Ishikawa (cell line): Measurements from ENCODE around the gene PLEKHG4.
A peak's percentile ranks its signal among the peaks of the same experiment; 100 is the strongest.

ENCODE experiments used
- CEBPB ChIP-seq: IDR thresholded peaks from 2 replicates; pipeline ENCODE4 v1.6.1; 2012
- CREB1 ChIP-seq: IDR thresholded peaks from 2 replicates; pipeline ENCODE4 v1.6.1; 2012; ENCODE audit warnings: low read depth
- EGR1 ChIP-seq: IDR thresholded peaks from 2 replicates; pipeline ENCODE4 v1.6.1; 2012
- EP300 ChIP-seq: IDR thresholded peaks from 2 replicates; pipeline ENCODE4 v1.6.1; 2012; ENCODE audit warnings: borderline replicate concordance
- FOXM1 ChIP-seq: IDR thresholded peaks from 2 replicates; pipeline ENCODE4 v1.6.1; 2012; ENCODE audit warnings: low read depth, borderline replicate concordance
- MAX ChIP-seq: IDR thresholded peaks from 2 replicates; pipeline ENCODE4 v1.6.1; 2012
- NFIC ChIP-seq: IDR thresholded peaks from 2 replicates; pipeline ENCODE4 v1.6.1; 2012
- RAD21 ChIP-seq: IDR thresholded peaks from 2 replicates; pipeline ENCODE4 v1.6.1; 2012; ENCODE audit warnings: low read depth
- REST ChIP-seq: IDR thresholded peaks from 2 replicates; pipeline ENCODE4 v1.6.1; 2012; ENCODE audit warnings: low read depth, mild to moderate bottlenecking
- TAF1 ChIP-seq: IDR thresholded peaks from 2 replicates; pipeline ENCODE4 v1.6.1; 2012; ENCODE audit warnings: low read depth, mild to moderate bottlenecking
- TCF12 ChIP-seq: IDR thresholded peaks from 2 replicates; pipeline ENCODE4 v1.6.1; 2012; ENCODE audit warnings: low read depth
- TEAD4 ChIP-seq: IDR thresholded peaks from 2 replicates; pipeline ENCODE4 v1.6.1; 2012
- USF1 ChIP-seq: IDR thresholded peaks from 2 replicates; pipeline ENCODE4 v1.6.1; 2012
- YY1 ChIP-seq: IDR thresholded peaks from 2 replicates; pipeline ENCODE4 v1.6.1; 2012; ENCODE audit warnings: low read depth
- ZBTB7A ChIP-seq: IDR thresholded peaks from 2 replicates; pipeline ENCODE4 v1.6.1; 2012; ENCODE audit warnings: low read depth

Gene PLEKHG4

GRCh38 chr16:67271446-67271845 is 7.9 kb upstream of the PLEKHG4 start:
- TF ChIP-seq ZBTB7A, result no peak
- no peak for TF ChIP-seq TAF1
- TF ChIP-seq EGR1, result no peak
- no peak for TF ChIP-seq FOXM1
- no peak for TF ChIP-seq CEBPB
- no peak for TF ChIP-seq YY1
- no peak for TF ChIP-seq USF1
- no peak for TF ChIP-seq TCF12
- no peak for TF ChIP-seq TEAD4
- no peak for TF ChIP-seq EP300
- TF ChIP-seq REST, result no peak
- TF ChIP-seq NFIC, result no peak
- TF ChIP-seq MAX, result no peak
- TF ChIP-seq CREB1, result no peak
- TF ChIP-seq RAD21, result no peak

- TF ChIP-seq NFIC (no peak), CREB1 (no peak), EP300 (no peak), TCF12 (no peak), TEAD4 (no peak)
Measured at GRCh38 chr16:67275321-67275720, 4.0 kb upstream of the PLEKHG4 start.

DNA sequence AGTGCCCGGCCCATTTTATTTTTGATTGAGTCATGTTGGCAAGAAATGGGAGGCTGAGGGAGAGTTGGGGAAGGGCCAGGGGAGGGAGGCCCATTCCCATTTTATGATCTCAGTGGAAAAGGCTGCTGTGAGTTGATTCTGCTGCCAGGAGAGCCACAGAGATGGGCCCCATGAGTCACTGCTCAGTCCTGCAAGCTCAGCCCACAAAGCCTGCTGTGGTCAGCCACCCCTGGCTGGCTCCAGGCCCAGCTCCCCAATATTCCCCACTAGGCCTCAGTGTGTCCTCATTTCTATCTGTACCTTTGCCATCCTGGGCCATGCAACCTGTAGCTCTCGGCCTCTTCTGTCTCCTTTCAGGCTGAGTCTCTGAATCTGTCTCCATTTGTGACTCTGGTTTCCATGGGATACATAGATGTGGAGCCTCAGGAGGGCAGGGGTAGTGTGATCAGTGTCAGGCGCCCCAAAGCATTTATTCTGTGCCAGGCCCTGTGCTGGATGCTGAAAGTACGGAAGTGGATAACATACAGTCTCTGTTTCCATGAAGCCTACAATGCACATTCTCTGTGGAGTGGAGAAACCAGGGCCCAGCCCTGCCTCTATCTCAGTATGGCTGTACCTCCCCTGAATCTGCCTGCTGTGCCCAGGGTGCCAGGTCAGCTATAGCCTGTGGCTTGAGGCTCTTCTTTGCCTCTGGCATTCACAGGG is 1.9 kb upstream of the PLEKHG4 start:
- TF ChIP-seq REST, result no peak
- TF ChIP-seq EP300, result peak; percentile 82
- TF ChIP-seq YY1, result no peak
- no peak for TF ChIP-seq MAX
- no peak for TF ChIP-seq EGR1
- TF ChIP-seq RAD21, result peak; percentile 6; the same call in 1 of the 2 replicates
- peak; percentile 38; the same call in 1 of the 2 replicates for TF ChIP-seq CEBPB
- peak; percentile 94 for TF ChIP-seq NFIC
- TF ChIP-seq FOXM1, result 0 out of 2 replicates have a peak, but pooled peaks have one; percentile 36
- 0 out of 2 replicates have a peak, but pooled peaks have one; percentile 6 for TF ChIP-seq TAF1
- 0 out of 2 replicates have a peak, but pooled peaks have one; percentile 13 for TF ChIP-seq ZBTB7A
- peak; percentile 90 for TF ChIP-seq TCF12
- TF ChIP-seq TEAD4, result peak; percentile 79
- no peak for TF ChIP-seq CREB1
- TF ChIP-seq USF1, result no peak

DNA sequence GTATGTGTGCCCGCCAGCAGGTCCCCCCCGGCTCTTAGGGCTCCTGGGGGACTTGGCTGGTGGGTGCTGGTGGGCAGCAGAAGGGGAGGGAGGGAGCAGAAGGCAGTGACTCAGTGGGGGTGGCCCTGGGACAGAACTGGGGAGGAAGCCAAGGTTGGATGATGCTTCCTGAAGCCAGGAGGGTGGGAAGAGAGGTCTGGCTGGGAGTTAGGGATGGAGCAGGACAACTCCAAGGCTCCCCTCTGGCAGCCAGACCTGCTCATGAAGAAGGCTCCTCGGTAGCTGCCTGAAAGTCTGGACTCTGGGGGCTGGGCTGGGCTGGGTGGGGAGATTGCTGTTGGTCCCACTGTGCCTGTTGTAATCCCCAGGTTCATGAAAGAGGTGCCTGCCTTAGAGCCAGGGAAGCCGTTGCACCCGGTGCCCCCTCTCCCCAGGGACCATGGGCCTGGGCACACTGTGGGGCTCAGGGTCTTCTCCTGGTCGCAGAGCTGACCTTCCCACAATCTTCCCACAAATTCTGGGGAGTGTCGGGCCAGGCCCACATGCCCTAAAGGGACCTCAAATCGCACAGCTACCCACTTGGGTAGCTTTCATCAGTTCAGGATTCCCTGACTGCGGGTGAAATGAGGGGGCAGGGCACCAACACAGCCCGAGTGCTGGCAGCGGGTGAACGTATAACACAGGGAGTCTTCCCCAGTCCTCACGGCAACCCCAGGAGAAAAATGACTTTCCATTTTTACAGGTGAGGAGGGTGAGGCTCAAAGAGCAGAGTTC is 1.1 kb upstream of the PLEKHG4 start:
- no peak for TF ChIP-seq FOXM1
- TF ChIP-seq ZBTB7A, result no peak; the same call in 1 of the 2 replicates
- no peak for TF ChIP-seq MAX
- TF ChIP-seq NFIC, result no peak
- no peak for TF ChIP-seq REST
- no peak for TF ChIP-seq EGR1
- TF ChIP-seq CREB1, result no peak
- no peak for TF ChIP-seq YY1
